ENCODE data around the gene OS9.

The OS9 gene

GRCh38 chr12:57724003-57724935, 30.3 kb downstream of the OS9 start:
- intact Hi-C loops (cut with DNase I; ENCODE audit: low total_unique reads) = loop anchor here (10.0 kb wide), 1 partner anchor 181 kb away; no protein-coding TSS in a partner anchor
- H3K4me3 ChIP-seq = no peak overlapping the region
- H3K9me3 ChIP-seq = no peaks in the 10 kb centered on the region
- H3K27me3 ChIP-seq = peaks cover 0 to 28% of the 10 kb centered on the region in 2 donors
- H3K27ac ChIP-seq = no peak overlapping the region
- TF ChIP-seq CTCF (IDR thresholded peaks at IDR 0.05) = no peak
- H3K36me3 ChIP-seq = peaks cover 16 to 30% (median 25%) of the 10 kb centered on the region in 3 donors
- no peak for DNase-seq
- H3K4me1 ChIP-seq = peaks cover 0 to 19% (median 15%) of the 10 kb centered on the region in 4 donors

- Histone ChIP-seq H3K4me3 (no peak overlapping the region), H3K36me3 (peaks cover 7 to 21% (median 16%) of the 10 kb centered on the region in 3 donors), H3K27ac (no peak overlapping the region), H3K9me3 (no peaks in the 10 kb centered on the region), H3K27me3 (peaks cover 0 to 28% of the 10 kb centered on the region in 2 donors), H3K4me1 (peaks cover 0 to 19% (median 15%) of the 10 kb centered on the region in 4 donors)
- intact Hi-C loops (cut with DNase I; ENCODE audit: low total_unique reads) = loop anchor here (10.0 kb wide), 1 partner anchor 180 kb away; no protein-coding TSS in a partner anchor
- DNase-seq = no peak
- no peak for TF ChIP-seq CTCF (IDR thresholded peaks at IDR 0.05)
Observed at GRCh38 chr12:57724936-57725740, 31.2 kb downstream of the OS9 start.

GRCh38 chr12:57725851-57726150, 31.9 kb downstream of the OS9 start:
- Histone ChIP-seq H3K36me3 (peaks cover under 1 to 15% (median 9%) of the 10 kb centered on the region in 3 donors), H3K27me3 (peaks cover 0 to 28% of the 10 kb centered on the region in 2 donors), H3K27ac (peak overlapping the region in 1 of 2 donors; percentile 65), H3K4me3 (peak overlapping the region; percentile 62 to 86), H3K9me3 (no peaks in the 10 kb centered on the region), H3K4me1 (peaks cover 0 to 19% (median 15%) of the 10 kb centered on the region in 4 donors)
- intact Hi-C loops (cut with DNase I; ENCODE audit: low total_unique reads) = loop anchor here (10.0 kb wide), 1 partner anchor 179 kb away; no protein-coding TSS in a partner anchor
- no peak for DNase-seq
- no peak for TF ChIP-seq CTCF (IDR thresholded peaks at IDR 0.05)

- H3K9me3 ChIP-seq = no peaks in the 10 kb centered on the region
- peak overlapping the region; percentile 62 to 86 for H3K4me3 ChIP-seq
- DNase-seq = peak; percentile 68 to 86
- peak overlapping the region; percentile 65 to 73 for H3K27ac ChIP-seq
- intact Hi-C loops (cut with DNase I; ENCODE audit: low total_unique reads) = loop anchor here (10.0 kb wide), 1 partner anchor 178 kb away; no protein-coding TSS in a partner anchor
- peaks cover 0 to 9% (median 4%) of the 10 kb centered on the region in 3 donors for H3K36me3 ChIP-seq
- H3K4me1 ChIP-seq = peaks cover 0 to 19% (median 15%) of the 10 kb centered on the region in 4 donors
- peaks cover 0 to 28% of the 10 kb centered on the region in 2 donors for H3K27me3 ChIP-seq
- TF ChIP-seq CTCF (IDR thresholded peaks at IDR 0.05) = peak; percentile 65 to 73
Observed at GRCh38 chr12:57726151-57726883, 32.4 kb downstream of the OS9 start.
